Prostate gland (tissue), 2 donors: ENCODE results near the gene TNPO3. TPM values are rescaled to one million over a fixed set of nuclear protein-coding genes. Genes with fewer than 3 reads are reported as not detected.

ENCODE experiments used
- DNase-seq: peaks from one replicate; pipeline ENCODE4 v3.0.0-alpha.2; 2019; ENCODE audit warnings: low spot score
- H3K27ac ChIP-seq, 2 donors: fragments of 200-600 bp; sonication (generic); 2 replicates each; pipeline ENCODE4 v1.5.1; 2017 to 2019
- H3K27me3 ChIP-seq: fragments of 200-600 bp; sonication (generic); replicated peaks from 2 replicates; pipeline ENCODE4 v1.5.1; 2019; ENCODE audit not compliant: insufficient read depth
- H3K36me3 ChIP-seq, 2 donors: fragments of 200-600 bp; sonication (generic); 1 replicate in 1 of 2; 2 replicates in 1 of 2; pipeline versions ENCODE4 v1.5.1 to v1.8.1; 2017 to 2019
- H3K4me1 ChIP-seq: fragments of 200-600 bp; sonication (generic); replicated peaks from 2 replicates; pipeline ENCODE4 v1.5.1; 2019
- H3K4me3 ChIP-seq, 2 donors: fragments of 200-600 bp; sonication (generic); 2 replicates each; pipeline ENCODE4 v1.5.1; 2017 to 2019
- H3K9me3 ChIP-seq: fragments of 200-600 bp; sonication (generic); 2 replicates; pipeline ENCODE4 v1.5.1; 2017
- CTCF ChIP-seq, 4 experiments: fragments of 200-600 bp in 2 of 4; fragments of 450-650 bp in 2 of 4; sonication (generic) in 2 of 4; IDR thresholded peaks; 1 replicate in 3 of 4; 2 replicates in 1 of 4; pipeline ENCODE4 v1.5.1; 2016 to 2019; ENCODE audit warnings: antibody characterized with exemption in 4 of 4, mild to moderate bottlenecking in 2 of 4, moderate library complexity in 2 of 4
- POLR2A ChIP-seq: fragments of 450-650 bp; IDR thresholded peaks from one replicate; pipeline ENCODE4 v1.6.1; 2016; ENCODE audit warnings: antibody characterized with exemption, mild to moderate bottlenecking
- POLR2AphosphoS5 ChIP-seq: sonication (generic); formaldehyde crosslinking; IDR thresholded peaks from one replicate; pipeline ENCODE4 v1.6.1; 2017; ENCODE audit warnings: antibody characterized with exemption
- WGBS: methylation state at CpG from one replicate; pipeline ENCODE4 v1.1.5; 2018; 5-methylcytosine and 5-hydroxymethylcytosine counted together
- intact Hi-C: fragments of 100-400 bp; cut with DNase I; formaldehyde crosslinking; loops from one replicate; pipeline ENCODE4 v1.14.2; 2022
- total RNA-seq, 2 donors: library from RNA; depleted of rRNA; stranded (reverse); fragments of >200 nt; gene quantifications; one replicate each; pipeline ENCODE4 v1.1.0, GENCODE V29; 2016

Gene TNPO3
- total RNA-seq, 2 donors from 2014 or later = 32.2 to 42.3 TPM

GRCh38 chr7:128924707-128925588 lies 130.0 kb downstream of the TNPO3 start:
- TF ChIP-seq POLR2A (no peak), CTCF (IDR thresholded peaks at IDR 0.05) (no peak), POLR2AphosphoS5 (no peak)
- Histone ChIP-seq H3K4me1 (no peaks in the 10 kb centered on the region), H3K36me3 (no peaks in the 10 kb centered on the region), H3K27me3 (no peaks in the 10 kb centered on the region), H3K27ac (no peak overlapping the region), H3K9me3 (no peaks in the 10 kb centered on the region), H3K4me3 (no peak overlapping the region)
- WGBS = 72% methylated on average over 8 of the region's 8 CpGs
- intact Hi-C loops = no loop called here
- no peak for DNase-seq

GRCh38 chr7:128923411-128923800 lies 131.5 kb downstream of the TNPO3 start:
- Histone ChIP-seq H3K27me3 (no peaks in the 10 kb centered on the region), H3K27ac (no peak overlapping the region), H3K4me3 (no peak overlapping the region), H3K9me3 (no peaks in the 10 kb centered on the region), H3K4me1 (no peaks in the 10 kb centered on the region), H3K36me3 (no peaks in the 10 kb centered on the region)
- intact Hi-C loops = no loop called here
- TF ChIP-seq POLR2AphosphoS5 = no peak
- DNase-seq = no peak
- WGBS = 84% methylated on average over 5 of the region's 5 CpGs

- Histone ChIP-seq H3K9me3 (no peaks in the 10 kb centered on the region), H3K4me3 (no peak overlapping the region), H3K36me3 (no peaks in the 10 kb centered on the region), H3K27me3 (no peaks in the 10 kb centered on the region), H3K27ac (no peak overlapping the region), H3K4me1 (no peaks in the 10 kb centered on the region)
- intact Hi-C loops = no loop called here
- TF ChIP-seq CTCF (IDR thresholded peaks at IDR 0.05) (no peak), POLR2A (no peak), POLR2AphosphoS5 (no peak)
- 77% methylated on average over 16 of the region's 16 CpGs for WGBS
- DNase-seq = no peak
These were observed 132.2 kb downstream of the TNPO3 start for GRCh38 chr7:128922496-128923410.

GRCh38 chr7:128921866-128922440 lies 133.0 kb downstream of the TNPO3 start:
- no peak for DNase-seq
- WGBS = 79% methylated on average over 9 of the region's 9 CpGs
- intact Hi-C loops = no loop called here

More at GRCh38 chr7:128921866-128922440, 133.0 kb downstream of the TNPO3 start:
- TF ChIP-seq POLR2A = no peak
- no peak for TF ChIP-seq POLR2AphosphoS5
- no peak for TF ChIP-seq CTCF (IDR thresholded peaks at IDR 0.05)
- Histone ChIP-seq H3K4me3 (no peak overlapping the region), H3K4me1 (no peaks in the 10 kb centered on the region), H3K36me3 (no peaks in the 10 kb centered on the region), H3K9me3 (no peaks in the 10 kb centered on the region), H3K27me3 (no peaks in the 10 kb centered on the region), H3K27ac (no peak overlapping the region)
